NCI-H187 (cell line): Measurements from ENCODE around the gene ERCC6L2.

Experiments
- DNase-seq, 2 experiments: peaks; one replicate each; lab custom pipeline; 2025; lab: John Stamatoyannopoulos, UW

ERCC6L2 gene, protein sequence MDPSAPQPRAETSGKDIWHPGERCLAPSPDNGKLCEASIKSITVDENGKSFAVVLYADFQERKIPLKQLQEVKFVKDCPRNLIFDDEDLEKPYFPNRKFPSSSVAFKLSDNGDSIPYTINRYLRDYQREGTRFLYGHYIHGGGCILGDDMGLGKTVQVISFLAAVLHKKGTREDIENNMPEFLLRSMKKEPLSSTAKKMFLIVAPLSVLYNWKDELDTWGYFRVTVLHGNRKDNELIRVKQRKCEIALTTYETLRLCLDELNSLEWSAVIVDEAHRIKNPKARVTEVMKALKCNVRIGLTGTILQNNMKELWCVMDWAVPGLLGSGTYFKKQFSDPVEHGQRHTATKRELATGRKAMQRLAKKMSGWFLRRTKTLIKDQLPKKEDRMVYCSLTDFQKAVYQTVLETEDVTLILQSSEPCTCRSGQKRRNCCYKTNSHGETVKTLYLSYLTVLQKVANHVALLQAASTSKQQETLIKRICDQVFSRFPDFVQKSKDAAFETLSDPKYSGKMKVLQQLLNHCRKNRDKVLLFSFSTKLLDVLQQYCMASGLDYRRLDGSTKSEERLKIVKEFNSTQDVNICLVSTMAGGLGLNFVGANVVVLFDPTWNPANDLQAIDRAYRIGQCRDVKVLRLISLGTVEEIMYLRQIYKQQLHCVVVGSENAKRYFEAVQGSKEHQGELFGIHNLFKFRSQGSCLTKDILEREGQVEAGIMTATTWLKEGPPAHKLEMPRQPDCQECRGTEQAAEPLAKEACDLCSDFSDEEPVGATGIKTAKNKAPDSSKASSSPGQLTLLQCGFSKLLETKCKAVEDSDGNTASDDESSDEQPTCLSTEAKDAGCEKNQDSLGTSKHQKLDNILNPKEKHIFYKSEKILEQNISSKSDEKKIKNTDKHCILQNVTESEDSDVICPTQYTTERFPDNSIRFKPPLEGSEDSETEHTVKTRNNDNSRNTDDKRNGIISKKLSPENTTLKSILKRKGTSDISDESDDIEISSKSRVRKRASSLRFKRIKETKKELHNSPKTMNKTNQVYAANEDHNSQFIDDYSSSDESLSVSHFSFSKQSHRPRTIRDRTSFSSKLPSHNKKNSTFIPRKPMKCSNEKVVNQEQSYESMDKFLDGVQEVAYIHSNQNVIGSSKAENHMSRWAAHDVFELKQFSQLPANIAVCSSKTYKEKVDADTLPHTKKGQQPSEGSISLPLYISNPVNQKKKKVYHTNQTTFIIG (N-terminal part only)

GRCh38 chr9:95875305-95876137, at the start of gene ERCC6L2:
Gene ERCC6L2 (plus strand): TSS chr9:95875691. CDS start chr9:95876039, 348 bp downstream.
- peak; percentile 77 to 78 for DNase-seq

DNA sequence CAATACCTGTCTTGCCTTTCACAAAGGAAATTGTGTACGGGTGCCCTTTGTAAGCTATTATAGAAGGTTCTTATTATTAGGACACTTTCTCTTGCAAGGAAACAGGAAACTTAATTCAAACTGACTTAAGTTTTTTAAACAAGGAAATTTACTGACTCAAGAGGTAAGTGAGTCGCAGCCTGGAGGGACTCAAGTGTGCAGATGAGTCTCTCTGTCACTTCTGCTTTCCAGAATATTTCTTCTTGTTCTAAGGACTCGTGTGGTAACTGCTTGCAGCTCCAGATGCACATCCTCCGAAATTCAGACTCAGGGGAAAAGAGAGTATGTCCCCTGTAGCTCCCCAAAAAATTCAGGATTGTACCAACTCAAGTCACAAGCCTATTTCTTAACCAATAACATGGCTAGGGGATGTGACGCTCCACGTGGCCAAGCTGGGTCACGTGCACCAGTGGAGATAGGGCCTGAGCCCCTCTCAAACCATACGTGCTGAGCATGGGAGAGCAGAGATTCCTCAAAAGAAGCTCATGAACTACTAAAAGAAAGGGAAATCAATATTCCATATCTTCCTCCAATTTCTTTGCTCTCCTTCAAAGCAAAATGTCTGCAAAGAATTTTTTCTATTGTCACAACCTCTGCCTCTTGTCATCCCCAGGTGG, 49.2 kb upstream of the ERCC6L2 start:
- DNase-seq: no peak

- no peak for DNase-seq
Measured at GRCh38 chr9:95830768-95831167, 44.7 kb upstream of the ERCC6L2 start.

DNA sequence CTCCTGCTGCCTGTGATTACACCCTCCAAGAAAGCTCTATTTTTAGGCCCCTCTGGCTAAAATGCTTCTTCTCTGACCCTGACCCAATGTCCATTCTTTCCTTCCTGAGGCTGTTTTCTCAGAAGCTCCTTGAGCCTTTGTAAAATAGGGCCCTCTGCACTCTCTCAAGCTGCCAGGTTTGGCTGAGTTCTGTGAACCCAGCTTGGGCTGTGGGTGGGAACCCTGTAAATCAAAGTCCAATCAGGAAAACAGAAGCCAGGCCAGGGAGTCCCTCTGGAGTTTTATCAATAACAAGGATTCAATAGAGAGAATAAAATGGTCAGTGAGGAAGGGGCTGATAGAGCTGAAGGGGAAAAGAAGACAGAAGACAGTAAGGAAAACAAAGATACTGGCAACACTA, 43.7 kb upstream of the ERCC6L2 start:
- DNase-seq: no peak

- no peak for DNase-seq
Measured at GRCh38 chr9:95833546-95834178, 41.8 kb upstream of the ERCC6L2 start.

DNA sequence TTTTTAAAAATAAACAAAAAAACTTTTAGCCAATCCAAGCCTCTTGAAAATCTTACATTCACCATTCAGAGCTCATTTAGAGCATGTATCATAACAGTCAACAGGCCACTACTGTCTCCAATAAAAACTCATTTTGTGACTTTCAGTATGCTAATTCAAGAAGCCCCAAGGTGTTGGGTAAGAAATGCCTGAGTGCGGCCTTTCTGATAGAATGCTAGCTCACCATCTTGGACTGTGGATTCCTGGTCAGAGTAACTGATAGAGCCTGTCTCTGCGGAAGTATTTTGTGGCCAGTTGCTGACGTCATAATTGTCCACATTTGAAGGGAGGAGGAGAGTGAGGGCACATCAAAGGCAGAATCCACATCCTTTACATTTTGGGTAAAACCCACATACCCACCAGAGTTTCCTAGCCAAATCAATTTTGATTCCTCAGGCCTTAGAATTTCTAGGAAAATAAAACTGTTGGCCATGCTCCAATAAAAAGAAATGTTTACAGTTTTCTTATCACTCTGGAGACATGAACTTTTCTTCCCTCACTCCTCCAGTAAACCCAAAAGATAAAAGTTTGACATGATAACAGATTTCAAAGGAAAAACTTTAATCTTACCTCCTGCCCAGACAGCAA, 41.1 kb upstream of the ERCC6L2 start:
- no peak for DNase-seq

- DNase-seq: no peak
Measured at GRCh38 chr9:95835393-95835792, 40.1 kb upstream of the ERCC6L2 start.

DNA sequence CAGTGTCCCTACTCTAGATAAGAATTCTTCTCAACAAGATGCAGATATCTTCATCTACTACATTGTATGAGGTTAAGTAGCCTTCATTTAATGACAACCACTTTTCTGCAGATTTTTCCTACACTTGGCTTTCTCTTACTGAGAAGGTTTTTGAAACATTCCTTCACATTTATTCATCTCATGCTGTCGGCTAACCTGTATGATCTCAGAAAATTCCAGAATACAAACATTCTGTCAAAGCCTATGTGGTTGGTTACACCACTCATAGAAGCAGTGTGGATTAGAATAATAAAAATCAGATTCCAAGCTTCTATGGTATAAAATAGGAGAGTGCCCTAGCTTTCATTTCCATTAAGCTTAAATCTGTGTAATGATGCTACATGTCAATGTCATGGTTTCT, 39.4 kb upstream of the ERCC6L2 start:
- DNase-seq: no peak

DNA sequence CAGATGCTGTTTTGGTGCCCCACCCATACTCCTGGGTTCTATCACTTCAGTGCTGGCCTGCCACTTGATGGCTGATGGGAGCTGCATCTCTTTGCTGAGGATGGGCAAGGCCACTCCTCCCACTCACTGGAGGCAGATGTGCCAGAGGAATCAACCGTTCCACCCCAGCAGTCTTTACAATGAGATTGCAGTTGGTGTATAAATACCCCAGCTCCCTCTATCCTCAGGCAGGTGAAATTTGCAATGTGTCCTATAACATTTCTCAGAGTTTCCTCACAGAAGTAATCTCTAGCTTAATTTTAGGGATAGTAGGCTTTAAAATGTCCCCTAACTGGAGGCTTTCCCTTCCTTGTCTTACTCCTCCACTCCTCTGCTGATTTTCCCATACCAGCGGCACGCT, 36.5 kb upstream of the ERCC6L2 start:
- no peak for DNase-seq

GRCh38 chr9:95840074-95840473, 35.4 kb upstream of the ERCC6L2 start:
- no peak for DNase-seq

DNA sequence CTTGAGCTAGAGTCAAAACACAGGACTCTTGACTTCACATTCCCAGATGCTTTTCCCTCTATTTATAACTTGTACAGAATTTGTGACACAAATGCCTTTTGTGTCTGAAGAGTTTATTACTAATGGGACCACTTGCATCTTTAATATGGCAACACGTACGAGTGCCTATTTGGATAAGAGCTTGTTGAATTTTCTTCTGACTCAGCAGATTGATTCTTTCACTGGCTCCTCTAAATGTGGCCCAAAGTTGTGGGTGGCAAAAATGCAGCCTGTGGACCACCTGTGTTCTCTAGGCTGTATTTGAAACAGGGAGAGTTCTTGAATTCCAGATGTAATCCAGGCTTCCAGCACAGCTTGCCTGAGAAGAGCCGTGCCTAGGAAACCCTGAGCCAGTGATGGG, 34.1 kb upstream of the ERCC6L2 start:
- DNase-seq: no peak

- no peak for DNase-seq
Measured at GRCh38 chr9:95845751-95846150, 29.7 kb upstream of the ERCC6L2 start.

- DNase-seq: no peak
Measured at GRCh38 chr9:95848764-95849163, 26.7 kb upstream of the ERCC6L2 start.

GRCh38 chr9:95852059-95853032, 23.1 kb upstream of the ERCC6L2 start:
- no peak for DNase-seq

DNA sequence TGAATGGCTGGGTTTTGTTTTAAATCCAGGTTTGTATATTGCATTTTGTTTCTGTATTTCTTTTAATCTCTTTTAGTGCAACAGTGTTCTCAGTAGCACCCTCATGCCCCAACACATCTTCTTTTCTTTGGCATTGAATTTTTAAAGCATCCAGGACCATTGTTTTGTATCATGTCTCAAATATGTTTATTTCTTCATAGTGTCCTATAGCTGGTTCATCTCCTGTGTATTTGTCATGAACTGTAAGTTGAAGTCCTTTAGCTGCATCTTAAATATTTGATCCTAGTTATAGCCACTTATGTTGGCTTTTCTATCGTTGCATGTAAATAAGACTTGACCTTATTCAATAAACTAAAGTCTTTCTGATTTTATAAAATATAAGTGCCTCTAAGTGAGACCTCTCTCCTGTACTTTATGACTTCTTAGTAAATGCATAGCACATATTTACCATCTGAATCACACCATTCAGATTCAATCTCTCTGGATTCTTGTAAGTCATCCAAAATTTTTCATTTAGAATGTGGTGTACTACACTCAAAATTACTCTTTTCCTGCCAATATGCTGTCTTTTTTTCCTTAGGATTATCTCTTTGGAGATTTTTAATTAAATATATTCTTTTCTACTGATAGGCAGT, 21.0 kb upstream of the ERCC6L2 start:
- no peak for DNase-seq

DNA sequence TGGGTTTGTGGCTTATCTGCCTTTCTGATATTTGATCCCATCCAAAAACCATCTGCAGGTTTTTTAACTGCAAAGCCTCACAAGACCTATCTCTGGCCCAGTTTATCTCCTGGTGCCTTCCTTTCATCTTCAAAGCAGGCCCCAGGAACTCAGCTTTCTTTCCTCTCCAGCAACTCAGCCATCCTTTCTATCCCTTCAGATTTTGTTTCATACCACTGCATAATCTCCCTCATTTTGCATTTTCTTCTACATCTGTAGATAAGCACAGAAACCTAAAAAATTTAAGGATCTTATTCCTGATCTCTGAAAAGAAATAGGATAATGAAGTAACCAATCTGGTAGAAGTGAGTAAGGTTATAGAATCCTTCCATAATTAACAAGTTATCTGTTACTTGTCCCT, 19.5 kb upstream of the ERCC6L2 start:
- no peak for DNase-seq

DNA sequence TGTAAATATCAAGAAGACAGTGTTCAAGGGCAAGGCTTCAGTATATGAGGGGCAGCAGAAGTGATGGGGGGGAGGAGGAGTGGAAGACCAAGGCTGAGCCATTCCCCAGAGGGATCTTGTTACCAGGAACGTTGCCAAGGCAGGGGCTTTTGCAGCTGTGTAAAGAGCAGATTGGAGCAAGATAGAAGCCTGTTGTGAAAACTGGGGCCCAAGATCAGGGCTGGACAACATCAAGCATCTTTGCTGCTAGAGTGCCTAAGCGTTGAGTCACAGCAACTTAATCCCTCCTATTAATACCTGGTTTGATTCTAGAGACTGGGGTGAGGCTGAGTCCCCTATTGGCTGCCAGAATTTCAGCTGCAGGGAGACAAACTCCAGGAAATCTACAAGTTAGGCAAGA, 18.4 kb upstream of the ERCC6L2 start:
- no peak for DNase-seq

DNA sequence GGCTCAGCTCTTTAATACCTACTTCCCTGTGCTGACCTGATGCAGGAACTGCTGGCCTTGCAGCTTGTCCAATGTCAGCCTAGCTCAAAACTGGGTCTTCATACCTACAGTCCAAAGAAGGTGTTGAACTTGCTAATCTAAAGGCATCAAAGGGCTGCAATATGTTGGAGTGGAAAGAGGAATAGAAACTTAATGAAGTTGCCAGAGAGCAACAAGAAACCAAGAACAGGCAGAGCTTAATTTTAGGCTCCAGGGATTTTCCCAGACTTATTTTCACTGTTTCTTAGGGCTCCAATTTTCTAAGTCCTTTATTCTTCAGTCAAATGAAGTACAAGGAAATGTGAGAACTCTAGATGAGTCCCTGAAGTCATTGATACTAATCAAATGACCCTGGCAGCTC, 17.6 kb upstream of the ERCC6L2 start:
- DNase-seq: no peak
